Subcutaneous abdominal adipose tissue (tissue), 5 donors: ENCODE measurements around the gene FGF12.
A peak's percentile ranks its signal among the peaks of the same experiment; 100 is the strongest.

Experiments used
- H3K27ac ChIP-seq: one replicate; pipeline ENCODE4 v1.7.0; 2013; ENCODE audit warnings: low read depth, mild to moderate bottlenecking, inconsistent platforms, low read length, moderate library complexity
- H3K27me3 ChIP-seq, 5 donors: one replicate each; pipeline ENCODE4 v1.7.0; 2013; ENCODE audit warnings: low read length in 5 of 5, inconsistent platforms in 1 of 5; ENCODE audit not compliant: control insufficient read depth in 5 of 5, insufficient read depth in 4 of 5
- H3K36me3 ChIP-seq, 5 donors: one replicate each; pipeline ENCODE4 v1.7.0; 2013; ENCODE audit warnings: low read length in 5 of 5; ENCODE audit not compliant: control insufficient read depth in 5 of 5, insufficient read depth in 5 of 5
- H3K4me1 ChIP-seq, 5 donors: one replicate each; pipeline ENCODE4 v1.7.0; 2013; ENCODE audit warnings: low read length in 5 of 5, mild to moderate bottlenecking in 3 of 5, moderate library complexity in 1 of 5; ENCODE audit not compliant: control insufficient read depth in 5 of 5, insufficient read depth in 5 of 5
- H3K4me3 ChIP-seq, 5 donors: one replicate each; pipeline ENCODE4 v1.7.0; 2013; ENCODE audit warnings: low read length in 5 of 5, low read depth in 1 of 5
- H3K9ac ChIP-seq, 5 donors: one replicate each; pipeline ENCODE4 v1.7.0; 2013; ENCODE audit warnings: low read length in 5 of 5, mild to moderate bottlenecking in 4 of 5, moderate library complexity in 3 of 5
- H3K9me3 ChIP-seq, 5 donors: one replicate each; pipeline ENCODE4 v1.7.0; 2013; ENCODE audit warnings: low read length in 5 of 5; ENCODE audit not compliant: control insufficient read depth in 5 of 5
- donor health status: healthy.
- donor health status: healthy.
- donor health status: healthy.
- donor health status: healthy.
- donor health status: healthy.

Gene FGF12

DNA sequence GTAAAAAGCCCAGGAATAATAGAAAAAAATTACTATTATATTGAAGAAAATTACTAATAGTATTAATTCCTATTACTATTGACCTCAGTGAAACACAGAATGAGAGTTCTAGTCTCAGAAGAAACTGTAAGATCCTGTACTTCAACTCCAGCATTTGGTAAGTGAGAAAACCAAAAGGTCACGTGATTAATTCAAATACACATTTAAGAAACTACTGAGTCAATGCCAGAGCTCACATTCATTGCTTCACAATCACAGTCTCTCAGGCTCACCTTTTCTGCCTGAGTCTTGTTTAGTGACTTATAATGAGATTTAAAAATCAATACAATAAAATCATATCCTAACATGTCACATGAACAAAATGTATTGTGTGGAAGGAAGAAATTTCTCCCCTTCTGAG lies 556.1 kb downstream of the FGF12 start:
- Histone ChIP-seq H3K9me3 (peaks cover 0 to 2% (median 0%) of the 10 kb centered on the region in 5 donors), H3K36me3 (no peaks in the 10 kb centered on the region), H3K4me3 (no peak overlapping the region), H3K4me1 (peaks cover 0 to 7% (median 0%) of the 10 kb centered on the region in 5 donors), H3K9ac (no peak overlapping the region), H3K27me3 (no peaks in the 10 kb centered on the region), H3K27ac (no peak overlapping the region)

DNA sequence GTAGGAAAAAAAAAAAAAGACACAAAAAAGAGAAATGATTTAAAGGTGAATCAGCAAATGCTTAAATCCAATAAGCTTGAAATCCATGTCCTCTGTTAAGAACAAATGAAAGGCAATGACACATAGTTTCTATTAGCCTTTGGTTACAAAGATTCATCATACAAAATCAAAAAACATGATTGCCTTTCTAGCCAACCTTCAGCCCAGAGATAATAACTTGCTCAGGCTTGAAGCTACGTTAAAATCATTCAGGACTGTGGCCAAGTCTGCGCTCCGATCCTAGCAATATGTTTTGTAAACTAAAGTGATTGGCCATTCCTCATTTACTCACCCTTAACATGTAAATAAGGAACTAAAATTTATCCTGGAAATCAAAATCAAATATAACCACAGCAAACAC lies 556.7 kb downstream of the FGF12 start:
- Histone ChIP-seq H3K36me3 (no peaks in the 10 kb centered on the region), H3K27me3 (no peaks in the 10 kb centered on the region), H3K9me3 (no peaks in the 10 kb centered on the region), H3K9ac (no peak overlapping the region), H3K27ac (no peak overlapping the region), H3K4me1 (peaks cover 0 to 7% (median 0%) of the 10 kb centered on the region in 5 donors), H3K4me3 (no peak overlapping the region)

DNA sequence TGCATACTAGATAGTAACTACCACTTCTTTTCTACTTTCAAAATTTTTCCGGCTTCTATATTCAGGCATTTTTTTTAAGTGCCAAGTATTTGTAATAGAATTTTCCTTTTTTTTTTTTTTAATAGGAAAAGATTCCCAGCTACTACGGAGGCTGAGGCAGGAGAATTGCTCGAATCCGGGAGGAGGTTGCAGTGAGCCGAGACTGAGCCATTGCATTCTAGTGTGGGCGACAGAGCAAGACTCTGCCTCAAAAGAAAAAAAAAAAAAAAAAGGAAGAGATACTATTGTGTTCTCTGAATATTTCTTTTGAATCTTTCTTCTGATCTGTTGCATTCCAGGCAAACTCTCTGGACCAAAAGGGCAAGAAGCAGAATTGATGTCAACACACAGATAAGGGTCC lies 557.3 kb downstream of the FGF12 start:
- Histone ChIP-seq H3K4me1 (peaks cover 0 to 7% (median 0%) of the 10 kb centered on the region in 5 donors), H3K27me3 (no peaks in the 10 kb centered on the region), H3K9me3 (no peaks in the 10 kb centered on the region), H3K4me3 (no peak overlapping the region), H3K36me3 (no peaks in the 10 kb centered on the region), H3K9ac (no peak overlapping the region), H3K27ac (no peak overlapping the region)

DNA sequence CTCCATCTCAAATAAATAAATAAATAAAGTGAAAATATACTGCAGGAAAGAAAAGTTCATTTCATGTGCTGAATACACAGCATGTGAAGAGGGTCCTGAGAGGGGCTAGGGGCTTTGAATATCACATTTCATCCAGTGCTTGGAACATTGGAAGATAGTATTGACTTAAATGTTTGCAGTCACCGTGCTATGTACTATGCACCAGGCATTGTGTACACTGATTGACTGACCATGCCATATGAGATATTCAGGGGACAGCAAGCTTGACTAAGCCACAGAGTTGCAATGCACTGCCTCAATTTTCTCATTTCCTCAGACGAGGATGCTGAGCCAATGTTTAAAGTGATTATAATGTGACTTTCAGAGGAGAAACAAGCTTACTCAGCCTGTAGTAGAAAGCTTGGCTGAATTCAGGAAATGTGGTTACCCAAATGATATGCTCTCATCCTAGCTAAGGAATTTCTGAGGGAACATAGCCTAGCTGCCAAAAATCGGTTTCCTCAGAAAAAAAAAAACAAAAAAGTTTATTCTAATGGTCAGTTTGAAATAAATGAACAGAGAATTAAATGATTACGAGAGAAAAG lies 557.9 kb downstream of the FGF12 start:
- H3K27ac ChIP-seq: no peak overlapping the region
- H3K9me3 ChIP-seq: no peaks in the 10 kb centered on the region
- H3K4me3 ChIP-seq: no peak overlapping the region
- no peaks in the 10 kb centered on the region for H3K27me3 ChIP-seq
- H3K36me3 ChIP-seq: no peaks in the 10 kb centered on the region
- H3K4me1 ChIP-seq: peaks cover 0 to 7% (median 0%) of the 10 kb centered on the region in 5 donors
- H3K9ac ChIP-seq: no peak overlapping the region

DNA sequence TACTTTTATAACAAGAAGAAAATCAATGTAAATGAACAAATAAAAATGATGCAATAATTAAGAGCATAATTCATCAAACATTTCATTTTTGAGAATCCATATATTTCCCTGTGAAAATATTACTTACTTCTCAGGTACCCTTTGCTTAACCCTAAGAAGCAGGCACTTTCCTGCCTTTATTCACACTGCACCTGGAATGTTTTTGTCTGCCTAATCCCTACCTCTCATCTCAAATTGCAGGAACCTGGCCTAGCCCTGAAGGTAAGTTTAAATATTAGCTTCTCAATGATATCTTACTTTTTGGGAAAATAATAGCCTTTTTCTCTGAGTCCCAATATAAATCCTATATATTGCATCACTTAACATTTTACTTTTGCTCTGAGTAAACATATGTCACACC lies 559.1 kb downstream of the FGF12 start:
- no peaks in the 10 kb centered on the region for H3K9me3 ChIP-seq
- no peaks in the 10 kb centered on the region for H3K36me3 ChIP-seq
- no peak overlapping the region for H3K9ac ChIP-seq
- peaks cover 0 to 9% (median 0%) of the 10 kb centered on the region in 5 donors for H3K4me1 ChIP-seq
- H3K4me3 ChIP-seq: no peak overlapping the region
- H3K27ac ChIP-seq: no peak overlapping the region
- no peaks in the 10 kb centered on the region for H3K27me3 ChIP-seq

DNA sequence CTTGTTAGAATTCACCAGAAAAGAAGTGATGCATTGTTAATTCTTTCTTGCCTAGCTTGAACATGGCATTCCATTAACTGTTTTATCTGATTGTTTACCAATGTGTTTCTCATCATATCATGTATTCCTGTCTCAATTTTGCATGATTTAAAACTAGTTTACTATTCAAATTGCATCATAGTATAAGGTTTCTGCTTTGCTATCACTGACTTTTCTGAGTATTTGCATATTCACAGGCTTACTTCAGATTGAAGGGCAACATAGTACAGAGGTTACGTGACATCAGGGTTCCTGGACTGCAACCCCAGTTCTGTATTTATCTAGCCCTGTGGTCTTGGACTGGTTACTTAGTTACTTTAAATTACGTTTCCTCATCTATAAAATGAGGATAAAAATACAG lies 561.8 kb downstream of the FGF12 start:
- no peak overlapping the region for H3K4me3 ChIP-seq
- H3K4me1 ChIP-seq: peaks cover 0 to 6% (median 0%) of the 10 kb centered on the region in 5 donors
- no peaks in the 10 kb centered on the region for H3K36me3 ChIP-seq
- H3K27ac ChIP-seq: no peak overlapping the region
- H3K27me3 ChIP-seq: no peaks in the 10 kb centered on the region
- no peak overlapping the region for H3K9ac ChIP-seq
- H3K9me3 ChIP-seq: no peaks in the 10 kb centered on the region

DNA sequence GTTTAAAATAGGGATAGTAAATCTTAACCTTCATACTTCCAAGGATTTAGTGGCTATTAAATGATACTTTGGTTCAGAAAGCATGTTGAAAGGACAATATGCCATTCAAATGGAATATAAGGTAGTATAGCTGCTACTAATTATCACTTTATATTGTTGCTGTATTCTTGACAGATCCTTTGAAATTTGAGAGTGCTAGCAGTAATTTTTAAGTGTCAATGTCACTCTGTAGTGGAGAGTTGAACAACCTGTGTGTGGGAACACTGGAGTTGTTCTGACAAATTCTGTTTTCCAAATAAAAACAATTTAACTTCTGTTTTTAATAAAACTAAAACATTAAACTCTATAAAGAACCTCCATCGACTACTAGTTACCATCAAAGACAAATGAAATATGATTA lies 565.7 kb downstream of the FGF12 start:
- Histone ChIP-seq H3K9me3 (no peaks in the 10 kb centered on the region), H3K9ac (no peak overlapping the region), H3K27me3 (no peaks in the 10 kb centered on the region), H3K4me3 (no peak overlapping the region), H3K27ac (no peak overlapping the region), H3K36me3 (no peaks in the 10 kb centered on the region), H3K4me1 (peaks cover 0 to 2% (median 0%) of the 10 kb centered on the region in 5 donors)

DNA sequence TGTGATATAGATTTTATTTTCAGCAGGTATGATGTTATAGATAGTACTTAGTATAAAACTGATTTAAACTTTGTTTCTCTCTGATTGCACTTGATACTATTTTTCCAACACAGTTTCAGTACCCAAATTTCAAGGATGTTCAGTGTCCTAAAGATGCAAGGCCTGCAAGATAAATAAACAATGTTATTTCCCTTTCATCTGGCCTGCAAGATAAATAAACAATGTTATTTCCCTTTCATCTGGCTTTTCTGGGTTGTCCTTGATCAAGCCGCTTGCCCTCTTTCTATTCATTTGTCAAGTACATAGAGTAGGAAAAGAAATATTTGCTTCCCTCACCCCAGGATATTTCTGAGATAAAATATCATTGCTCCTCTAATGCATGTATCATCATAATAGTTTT lies 571.0 kb downstream of the FGF12 start:
- Histone ChIP-seq H3K27ac (no peak overlapping the region), H3K27me3 (no peaks in the 10 kb centered on the region), H3K4me3 (no peak overlapping the region), H3K36me3 (no peaks in the 10 kb centered on the region), H3K9me3 (no peaks in the 10 kb centered on the region), H3K9ac (no peak overlapping the region), H3K4me1 (no peaks in the 10 kb centered on the region)

DNA sequence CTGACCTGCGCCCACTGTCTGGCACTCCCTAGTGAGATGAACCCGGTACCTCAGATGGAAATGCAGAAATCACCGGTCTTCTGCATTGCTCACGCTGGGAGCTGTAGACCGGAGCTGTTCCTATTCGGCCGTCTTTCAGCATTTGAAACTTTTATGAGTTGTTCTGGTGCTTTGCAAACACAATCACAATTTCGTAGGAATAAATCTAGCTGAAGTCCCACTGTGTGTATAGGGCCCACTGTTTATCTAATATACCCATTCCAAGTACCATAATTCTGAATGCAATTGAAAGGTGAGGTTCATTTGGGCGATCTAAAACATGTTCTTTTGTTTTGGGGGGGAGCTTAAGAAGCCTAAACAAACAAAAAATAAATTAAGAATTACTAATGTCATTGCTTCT lies 572.1 kb downstream of the FGF12 start:
- H3K4me3 ChIP-seq: peak overlapping the region in 2 of 5 donors; percentile 36 to 43

DNA sequence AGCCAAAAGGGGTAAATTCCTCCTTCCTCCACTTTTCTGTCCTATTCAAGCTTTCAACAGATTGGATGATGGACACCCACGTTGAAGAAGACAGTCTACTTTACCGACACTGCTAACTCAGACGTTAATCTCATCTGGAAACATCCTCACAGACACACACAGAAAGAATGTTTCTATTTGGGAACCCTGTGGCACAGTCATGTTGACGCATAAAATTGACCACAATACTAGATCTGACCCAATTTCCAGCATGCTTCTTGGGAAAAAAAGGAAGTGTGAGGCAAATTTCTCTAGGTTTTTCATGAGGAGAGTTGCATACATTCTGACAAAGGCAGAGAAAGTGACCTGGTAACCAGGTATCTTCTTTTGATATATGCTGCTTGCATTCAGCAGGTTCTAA lies 594.1 kb downstream of the FGF12 start:
- no peaks in the 10 kb centered on the region for H3K4me1 ChIP-seq
- H3K9ac ChIP-seq: no peak overlapping the region
- H3K4me3 ChIP-seq: no peak overlapping the region
- H3K36me3 ChIP-seq: no peaks in the 10 kb centered on the region
- no peaks in the 10 kb centered on the region for H3K9me3 ChIP-seq
- no peak overlapping the region for H3K27ac ChIP-seq
- no peaks in the 10 kb centered on the region for H3K27me3 ChIP-seq

More for the DNA sequence above, 572.1 kb downstream of the FGF12 start:
- H3K9ac ChIP-seq: no peak overlapping the region
- no peaks in the 10 kb centered on the region for H3K36me3 ChIP-seq
- no peaks in the 10 kb centered on the region for H3K9me3 ChIP-seq
- H3K4me1 ChIP-seq: no peaks in the 10 kb centered on the region
- no peak overlapping the region for H3K27ac ChIP-seq
- no peaks in the 10 kb centered on the region for H3K27me3 ChIP-seq
